ENCODE results near the gene FRMD5.

DNA sequence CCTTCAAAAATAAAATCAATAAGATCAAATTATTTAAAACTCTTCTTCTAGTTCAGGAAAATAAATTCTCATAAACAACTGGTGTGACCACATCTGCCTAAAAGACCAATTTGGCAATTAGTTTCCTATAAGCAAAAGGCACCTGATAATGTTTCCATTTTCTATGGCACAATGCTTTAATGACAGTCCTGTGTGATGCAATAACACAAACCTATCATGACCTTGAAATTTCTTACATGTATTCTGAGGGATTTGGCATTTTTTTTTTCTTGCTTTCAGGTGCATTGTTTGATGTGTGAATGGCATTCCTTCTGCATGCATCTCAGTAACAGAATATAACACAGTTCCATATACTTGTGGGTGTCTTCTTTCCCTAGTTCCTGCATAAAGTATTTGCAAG is 32.5 kb upstream of the FRMD5 start:
- TF ChIP-seq, protein P1, sequence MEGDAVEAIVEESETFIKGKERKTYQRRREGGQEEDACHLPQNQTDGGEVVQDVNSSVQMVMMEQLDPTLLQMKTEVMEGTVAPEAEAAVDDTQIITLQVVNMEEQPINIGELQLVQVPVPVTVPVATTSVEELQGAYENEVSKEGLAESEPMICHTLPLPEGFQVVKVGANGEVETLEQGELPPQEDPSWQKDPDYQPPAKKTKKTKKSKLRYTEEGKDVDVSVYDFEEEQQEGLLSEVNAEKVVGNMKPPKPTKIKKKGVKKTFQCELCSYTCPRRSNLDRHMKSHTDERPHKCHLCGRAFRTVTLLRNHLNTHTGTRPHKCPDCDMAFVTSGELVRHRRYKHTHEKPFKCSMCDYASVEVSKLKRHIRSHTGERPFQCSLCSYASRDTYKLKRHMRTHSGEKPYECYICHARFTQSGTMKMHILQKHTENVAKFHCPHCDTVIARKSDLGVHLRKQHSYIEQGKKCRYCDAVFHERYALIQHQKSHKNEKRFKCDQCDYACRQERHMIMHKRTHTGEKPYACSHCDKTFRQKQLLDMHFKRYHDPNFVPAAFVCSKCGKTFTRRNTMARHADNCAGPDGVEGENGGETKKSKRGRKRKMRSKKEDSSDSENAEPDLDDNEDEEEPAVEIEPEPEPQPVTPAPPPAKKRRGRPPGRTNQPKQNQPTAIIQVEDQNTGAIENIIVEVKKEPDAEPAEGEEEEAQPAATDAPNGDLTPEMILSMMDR (conservative IDR thresholded peaks at IDR 0.05): no peak
- TF ChIP-seq EZH2 (IDR thresholded peaks at IDR 0.05; ENCODE audit: low read depth): no peak
